Activated CD4-positive, alpha-beta T cell treated with anti-CD3 and anti-CD28 coated beads, Interleukin-2, Interleukin-4, amounts not matched to agents 100 ng/mL and 50 ng/mL, durations not matched to agents 16 hours and 8 hours (primary cell): Measurements from ENCODE around the gene MET.
A peak's percentile ranks its signal among the peaks of the same experiment; 100 is the strongest.

Source experiments
- DNase-seq: peaks from one replicate; pipeline ENCODE4 v3.0.0-alpha.2; 2020; ENCODE audit warnings: low spot score

MET gene

DNA sequence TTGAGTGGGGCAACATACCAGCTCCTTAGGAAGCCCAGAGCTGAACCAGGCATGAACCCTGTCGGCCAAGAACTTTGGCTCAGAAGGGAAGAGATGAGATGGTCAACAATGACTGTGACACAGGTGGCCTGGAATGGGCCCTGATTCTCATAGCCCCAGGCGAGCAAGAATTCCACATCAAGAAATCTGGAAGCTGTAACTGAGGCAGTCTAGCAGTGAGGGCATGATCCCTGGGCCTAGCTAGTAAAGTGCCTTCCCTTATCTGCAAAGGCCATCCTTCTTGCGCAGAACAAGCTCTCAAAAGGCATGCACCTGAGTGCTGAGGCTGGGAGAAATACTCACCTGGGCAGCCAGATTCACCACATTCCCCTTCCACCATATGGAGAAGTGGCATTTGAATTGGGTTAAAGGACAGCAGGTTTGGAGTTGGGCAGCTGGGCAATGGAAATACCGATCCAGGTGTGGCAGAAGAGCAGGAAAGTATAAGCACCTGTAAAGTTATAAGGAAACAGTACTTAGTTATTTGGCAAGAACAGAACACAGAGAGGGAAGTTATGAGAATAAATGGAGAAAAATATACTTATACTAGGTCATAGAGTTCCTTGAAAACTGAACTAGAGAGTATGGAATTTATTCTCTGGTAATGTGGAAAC, 111.8 kb downstream of the MET start:
- DNase-seq = no peak

DNA sequence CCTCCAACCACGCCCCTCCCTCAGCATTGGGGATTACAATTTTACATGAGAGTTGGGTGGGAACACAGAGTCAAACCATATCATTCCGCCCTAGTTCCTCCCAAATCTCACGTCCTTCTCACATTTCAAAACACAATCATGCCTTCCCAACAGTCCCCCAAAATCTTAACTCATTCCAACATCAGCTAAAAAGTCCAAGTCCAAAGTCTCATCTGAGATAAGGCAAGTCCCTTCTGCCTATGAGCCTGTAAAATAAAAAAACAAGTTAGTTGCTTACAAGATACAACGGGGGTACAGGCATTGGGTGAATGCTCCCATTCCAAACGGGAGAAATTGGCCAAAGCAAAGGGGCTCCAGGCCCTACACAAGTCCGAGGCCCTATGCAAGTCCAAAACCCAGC, 112.7 kb downstream of the MET start:
- DNase-seq = no peak

DNA sequence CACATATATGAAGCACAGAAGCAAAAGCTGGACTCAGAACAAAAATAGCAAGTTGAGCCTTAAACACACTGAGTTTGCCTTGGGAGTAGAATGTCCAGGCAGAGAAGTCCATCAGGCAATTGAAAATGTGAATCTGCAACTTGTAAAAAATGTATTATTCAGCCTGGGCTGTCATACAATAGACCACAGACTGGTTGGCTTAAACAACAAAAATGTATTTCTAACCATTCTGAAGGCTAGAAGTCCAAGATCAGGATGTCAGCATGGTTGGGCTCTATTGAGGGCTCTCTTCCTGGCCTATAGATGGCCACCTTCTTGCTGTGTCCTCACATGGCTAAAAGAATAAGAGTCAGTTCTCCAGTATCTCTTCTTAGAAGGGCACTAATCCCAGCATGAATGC, 113.8 kb downstream of the MET start:
- DNase-seq = no peak

DNA sequence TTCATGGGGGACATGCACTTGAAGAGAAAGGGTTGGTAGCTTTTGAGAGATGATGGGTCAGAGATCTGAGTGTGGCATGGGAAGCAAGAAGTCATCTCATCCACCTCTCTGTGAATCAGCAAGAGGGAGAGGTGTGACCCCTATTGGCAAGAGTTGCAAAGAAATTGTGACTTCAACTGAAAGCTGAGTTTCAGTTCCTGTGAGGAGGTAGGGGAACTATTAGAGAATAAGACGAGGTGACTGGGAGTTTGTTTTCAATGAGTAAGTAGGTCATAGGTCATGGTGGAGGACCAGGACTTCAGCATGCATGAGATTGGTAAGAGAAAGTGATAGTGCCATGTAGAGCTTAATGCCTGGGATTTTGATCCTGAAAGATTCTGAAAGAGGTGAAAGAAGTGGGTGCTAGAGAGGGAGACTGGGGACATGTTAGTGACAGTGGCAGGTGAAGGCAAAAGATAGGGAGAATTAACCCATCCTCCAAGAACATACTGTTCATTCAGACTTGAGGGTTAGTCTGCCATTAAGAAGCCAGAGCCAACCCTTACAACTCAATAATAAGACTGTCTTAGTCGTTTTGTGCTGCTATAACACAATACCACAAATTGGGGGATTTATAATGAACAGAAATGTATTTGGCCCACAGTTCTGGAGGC, 114.9 kb downstream of the MET start:
- DNase-seq = peak; percentile 55

DNA sequence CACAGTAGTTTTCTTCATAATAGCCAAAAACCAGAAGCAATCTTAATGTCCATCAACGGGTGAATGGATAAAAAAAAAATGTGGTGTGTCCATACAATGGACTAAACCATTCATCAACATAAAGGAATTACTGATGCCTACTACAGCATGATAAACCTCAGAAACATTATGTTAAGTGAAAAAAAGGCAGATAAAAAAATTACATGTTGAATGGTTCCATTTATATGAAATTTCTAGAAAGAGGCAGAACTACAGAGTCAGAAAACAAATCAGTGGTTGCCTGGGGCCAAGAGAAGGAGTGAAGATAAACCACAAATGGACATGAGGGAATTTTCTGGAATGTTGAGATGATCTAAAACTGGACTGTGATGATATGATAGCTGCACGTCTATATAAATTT, 115.9 kb downstream of the MET start:
- no peak for DNase-seq

- no peak for DNase-seq
Observed at GRCh38 chr7:116788572-116789197, 116.7 kb downstream of the MET start.

DNA sequence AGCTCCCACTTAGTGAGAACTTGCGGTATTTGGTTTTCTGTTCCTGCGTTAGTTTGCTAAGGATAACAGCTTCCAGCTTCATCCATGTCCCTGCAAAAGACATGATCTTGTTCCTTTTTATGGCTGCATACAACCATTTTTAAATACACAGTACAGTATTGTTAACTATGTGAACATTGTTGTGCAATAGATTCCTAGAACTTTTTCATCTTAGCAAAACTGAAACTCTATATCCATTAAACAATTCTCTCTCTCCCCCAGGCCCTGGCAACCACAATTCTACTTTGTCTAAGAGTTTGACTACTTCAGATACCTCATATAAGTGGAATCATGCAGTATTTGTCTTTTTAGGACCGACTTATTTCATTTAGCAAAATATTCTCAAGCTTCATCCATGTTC, 118.0 kb downstream of the MET start:
- no peak for DNase-seq

GRCh38 chr7:116792813-116793212, 120.8 kb downstream of the MET start:
- no peak for DNase-seq

GRCh38 chr7:116793795-116794340, 121.9 kb downstream of the MET start:
- no peak for DNase-seq

DNA sequence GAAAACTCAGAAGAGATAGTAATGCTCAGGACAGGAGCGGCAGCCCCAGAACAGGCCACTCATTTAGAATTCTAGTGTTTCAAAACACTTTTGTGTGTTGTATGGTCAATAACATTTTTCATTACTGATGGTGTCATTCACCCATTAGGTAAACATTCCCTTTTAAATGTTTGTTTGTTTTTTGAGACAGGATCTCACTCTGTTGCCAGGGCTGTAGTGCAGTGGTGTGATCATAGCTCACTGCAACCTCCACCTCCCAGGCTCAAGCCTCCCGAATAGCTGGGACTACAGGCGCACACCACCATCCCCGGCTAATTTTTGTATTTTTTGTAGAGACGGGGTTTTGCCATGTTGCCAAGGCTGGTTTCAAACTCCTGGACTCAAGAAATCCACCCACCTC, 124.5 kb downstream of the MET start:
- no peak for DNase-seq

- DNase-seq = no peak
Observed at GRCh38 chr7:116797612-116798011, 125.6 kb downstream of the MET start.

DNA sequence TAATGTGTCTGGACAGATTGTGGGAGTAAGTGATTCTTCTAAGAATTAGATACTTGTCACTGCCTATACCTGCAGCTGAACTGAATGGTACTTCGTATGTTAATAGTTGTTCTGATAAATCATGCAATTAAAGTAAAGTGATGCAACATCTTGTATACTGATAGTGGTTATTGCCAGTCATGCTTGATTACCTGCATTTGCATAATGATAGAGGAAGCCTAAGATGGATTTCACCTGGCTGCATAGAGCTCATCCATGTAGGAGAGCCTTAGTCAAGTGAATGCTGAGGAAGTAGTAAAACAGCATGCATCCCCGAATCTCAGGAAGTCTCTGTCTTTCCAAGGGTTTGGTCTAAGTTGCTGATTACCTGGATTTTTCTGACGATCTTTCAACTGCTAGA, 126.2 kb downstream of the MET start:
- no peak for DNase-seq

DNA sequence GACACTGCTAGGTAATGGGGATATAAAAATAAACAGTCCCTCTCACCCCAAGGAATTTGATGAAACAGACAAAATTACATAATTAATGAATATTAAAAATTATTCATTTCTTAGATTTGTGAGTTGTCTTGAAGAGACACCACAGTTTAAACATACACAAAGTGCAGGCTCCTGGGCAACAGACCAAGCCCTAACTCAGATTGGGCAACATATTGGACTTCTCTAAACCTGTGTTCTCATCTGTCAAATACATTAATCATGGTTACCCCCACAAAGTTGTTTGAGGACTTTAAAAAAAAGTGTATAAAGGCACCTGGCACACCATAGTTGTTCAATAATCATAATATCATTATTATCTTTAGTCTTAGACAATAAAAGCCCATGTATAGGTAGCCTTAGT, 127.9 kb downstream of the MET start:
- DNase-seq = no peak

DNA sequence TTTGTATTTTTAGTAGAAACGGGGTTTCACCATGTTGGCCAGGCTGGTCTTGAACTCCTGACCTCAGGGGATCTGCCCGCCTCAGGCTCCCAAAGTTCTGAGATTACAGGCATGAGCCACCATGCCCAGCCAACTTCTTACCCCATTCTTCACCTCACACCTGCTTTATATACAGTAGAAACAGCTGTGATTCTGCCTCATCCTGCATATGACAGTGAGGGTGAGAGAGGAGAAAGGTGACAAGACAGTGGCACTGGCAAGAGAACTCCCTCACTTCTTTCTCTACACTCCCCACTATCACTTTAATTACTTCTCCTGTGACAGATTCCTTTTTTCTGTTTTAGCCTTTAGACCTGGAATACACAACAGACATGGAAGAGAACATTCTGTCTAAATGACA, 128.6 kb downstream of the MET start:
- no peak for DNase-seq

DNA sequence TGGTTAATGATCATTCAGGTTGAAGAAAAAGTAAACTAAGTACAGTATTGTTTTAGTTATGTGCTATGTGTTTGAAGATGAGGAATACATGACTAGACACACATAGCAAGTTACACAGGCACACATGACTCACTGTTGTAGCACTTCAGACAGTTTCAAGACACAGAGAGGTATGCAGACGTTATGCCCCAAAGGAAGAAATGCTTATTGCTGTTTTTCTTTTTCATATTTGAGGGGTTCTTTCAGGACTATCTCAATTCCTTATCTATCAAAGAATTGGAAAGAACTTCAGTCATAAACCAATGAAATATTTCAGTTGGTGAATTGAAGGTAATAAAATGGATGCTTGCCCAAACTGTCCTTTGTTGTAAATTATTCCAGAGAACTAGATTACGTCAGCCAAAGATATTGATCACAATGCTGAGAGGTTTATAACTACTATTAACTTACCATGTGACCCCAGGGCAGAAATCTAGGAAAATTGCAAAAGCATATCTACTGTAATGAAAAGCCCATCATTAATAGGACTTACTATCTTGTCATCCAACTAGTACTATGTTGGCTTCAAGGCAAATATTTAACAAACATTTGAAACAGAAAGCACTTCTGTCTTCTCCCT, 129.2 kb downstream of the MET start:
- no peak for DNase-seq

DNA sequence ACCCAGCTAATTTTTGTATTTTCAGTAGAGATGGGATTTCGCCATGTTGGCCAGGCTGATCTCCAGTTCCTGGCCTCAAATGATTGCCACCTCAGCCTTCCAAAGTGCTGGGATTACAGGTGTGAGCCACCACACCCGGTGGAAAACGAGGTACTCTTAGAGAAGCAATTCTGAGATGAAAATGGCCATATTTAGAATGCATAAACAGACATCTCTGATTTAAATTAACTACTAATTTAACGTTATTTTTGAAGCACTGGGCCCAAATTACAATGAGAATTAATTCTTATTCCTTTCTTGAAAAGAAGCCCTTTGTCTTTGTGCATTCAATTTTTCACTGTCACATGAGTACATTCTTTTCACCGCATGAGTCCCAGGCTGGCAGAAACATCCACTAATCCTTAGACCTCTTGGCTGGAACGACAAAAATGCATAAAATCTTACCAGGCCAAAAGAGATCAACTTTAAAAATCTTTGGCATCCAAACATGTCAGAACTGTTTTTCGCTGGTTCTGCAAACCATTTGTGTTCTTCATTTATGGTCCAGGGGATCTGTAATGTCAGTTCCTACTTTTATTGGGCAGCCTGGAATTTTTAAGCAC, 130.2 kb downstream of the MET start:
- DNase-seq = no peak

DNA sequence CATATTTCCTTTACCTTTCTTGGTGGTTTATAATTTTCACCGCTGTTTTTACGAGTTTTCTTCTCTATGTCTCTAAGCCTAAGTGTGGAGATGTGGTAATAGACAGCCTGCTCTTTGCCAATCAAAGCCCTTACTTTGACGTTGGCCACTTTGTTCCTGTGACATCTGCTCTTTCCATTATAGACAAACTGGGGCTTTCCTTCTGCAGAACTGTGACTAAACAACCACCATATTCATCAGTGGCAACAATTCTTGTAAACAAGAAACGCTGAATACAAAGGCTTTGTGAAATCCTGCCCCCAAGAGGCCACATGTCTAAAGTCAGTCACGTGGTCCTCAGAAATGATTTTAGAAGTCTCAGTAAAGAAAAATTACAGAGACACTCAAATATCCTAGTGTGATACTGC, 130.8 kb downstream of the MET start:
- DNase-seq = peak; percentile 46

DNA sequence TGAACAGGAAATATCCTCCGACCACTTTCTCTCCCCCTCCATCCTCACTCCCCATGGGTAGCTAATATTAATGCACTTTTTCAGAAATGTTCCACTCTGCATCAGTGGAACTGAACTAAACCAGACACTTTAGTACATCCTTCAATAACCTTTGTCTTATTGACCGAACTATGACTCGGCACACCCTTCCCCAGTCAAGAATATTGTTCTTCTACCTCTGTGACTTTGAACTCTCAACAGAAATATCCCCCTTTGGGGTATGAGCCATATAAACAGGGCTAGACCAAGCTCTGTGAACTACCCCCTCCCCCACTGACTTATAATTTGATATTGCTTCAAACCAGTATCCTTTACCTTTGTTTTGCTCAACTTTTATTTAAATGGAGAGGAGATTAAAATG, 132.5 kb downstream of the MET start:
- DNase-seq = no peak

DNA sequence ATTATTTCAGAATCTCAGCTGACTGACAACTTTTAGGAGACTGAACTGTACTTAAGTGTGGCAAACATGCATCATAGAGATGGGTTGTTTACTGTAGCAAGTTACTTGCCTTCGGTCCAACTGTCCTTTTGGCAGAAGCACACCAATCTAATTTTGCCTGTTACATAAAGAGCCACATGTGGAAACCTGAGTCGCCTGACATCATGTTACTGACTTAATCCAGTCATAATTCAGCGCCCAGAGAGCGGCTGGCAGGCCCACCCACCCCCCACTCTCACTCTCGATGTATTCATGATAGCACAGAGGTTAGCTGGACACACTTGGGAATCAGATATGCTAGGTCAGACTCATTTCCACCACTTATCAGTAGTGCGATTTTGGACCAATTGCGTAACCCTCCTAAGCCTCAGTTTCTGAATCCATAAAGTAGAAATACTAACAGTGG, 133.1 kb downstream of the MET start:
- no peak for DNase-seq

DNA sequence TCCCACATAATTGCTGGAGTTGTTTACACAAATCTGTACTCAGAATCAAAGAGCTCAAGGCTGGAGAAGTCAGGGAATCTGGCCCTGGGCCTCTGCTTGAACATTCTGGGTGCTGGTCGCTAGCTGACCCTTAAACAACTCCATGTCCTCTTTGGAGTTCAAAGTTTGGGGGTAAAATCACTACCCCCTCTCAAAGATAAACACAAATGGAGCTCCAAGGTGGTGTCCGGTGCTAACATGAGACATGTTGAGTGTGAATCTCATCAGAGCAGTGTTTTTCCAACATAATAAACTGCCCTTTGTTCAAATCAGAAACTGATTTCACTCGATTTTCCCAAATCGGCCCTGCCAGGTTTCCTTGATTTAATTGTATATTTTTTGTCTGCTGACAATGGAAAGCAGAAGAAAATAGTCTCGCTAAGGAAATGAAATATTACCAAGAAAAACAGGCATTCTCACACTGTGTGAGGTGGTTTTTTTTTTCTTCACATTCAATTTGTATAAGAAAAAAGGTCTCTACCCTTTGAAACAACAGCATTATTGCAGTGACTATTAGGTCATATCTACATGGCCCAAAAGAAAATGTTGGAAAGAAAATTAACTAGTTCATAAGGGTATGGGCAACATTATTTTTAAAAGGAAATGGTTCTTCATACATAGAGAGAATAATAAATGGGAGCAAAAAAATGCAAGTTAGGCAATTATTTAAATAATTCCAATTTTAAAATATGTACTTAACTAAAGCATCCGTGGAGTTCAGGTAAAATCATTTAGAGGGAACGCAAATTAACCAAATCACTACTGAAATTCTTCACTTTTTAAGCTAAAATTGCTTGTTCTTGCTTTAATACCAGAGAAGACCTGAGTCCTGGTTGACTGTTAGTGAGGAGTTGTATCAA, 134.3 kb downstream of the MET start:
- no peak for DNase-seq

DNA sequence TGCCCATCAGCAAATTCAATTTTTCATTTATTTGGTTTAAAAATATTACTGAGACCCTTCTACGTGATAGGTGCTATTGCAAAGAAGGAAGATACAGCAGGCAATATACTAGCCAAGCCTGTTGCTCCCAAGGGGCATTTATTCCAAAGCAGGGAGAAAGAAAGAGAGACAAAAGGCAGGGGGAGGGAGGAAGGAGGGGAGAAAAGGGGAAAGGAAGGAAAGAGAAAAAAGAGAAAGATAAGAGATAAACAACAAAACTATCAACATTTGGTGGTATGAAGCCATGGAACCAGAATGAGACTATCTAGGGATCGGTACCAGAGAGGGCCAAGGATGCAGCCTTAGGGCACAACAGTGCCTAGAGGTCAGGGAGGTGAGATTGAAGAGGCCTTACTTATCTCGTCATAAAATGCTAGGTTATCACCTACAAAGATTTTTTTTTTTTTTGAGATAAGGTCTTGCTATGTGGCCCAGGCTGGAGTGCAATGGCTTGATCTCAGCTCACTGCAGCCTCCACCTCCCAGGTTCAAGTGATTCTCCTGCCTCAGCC, 135.1 kb downstream of the MET start:
- DNase-seq = no peak
